Measurements from ENCODE around the gene WDFY4. TPM values are rescaled to one million over a fixed set of nuclear protein-coding genes. Genes with fewer than 3 reads are reported as not detected.

WDFY4 gene
- total RNA-seq, 1 experiment from 2014 or later: not detected

GRCh38 chr10:49025347-49025983 lies 340.8 kb downstream of the WDFY4 start:
- WGBS (ENCODE audit: extremely low coverage, insufficient read length, low lambda C conversion rate): no CpG with 5 or more reads among the region's 7 CpGs
- Histone ChIP-seq H3K18ac (ENCODE audit: insufficient read length, low read depth, low read length) (no peak overlapping the region), H3K27ac (ENCODE audit: insufficient read length, low read depth, low read length) (no peak overlapping the region), H2BK12ac (ENCODE audit: insufficient read length, low read depth, low read length) (no peak overlapping the region), H2BK120ac (ENCODE audit: low read depth, low read length, poor library complexity, severe bottlenecking) (no peak overlapping the region), H4K91ac (ENCODE audit: insufficient read length, low read depth, low read length) (no peak overlapping the region), H3K9ac (ENCODE audit: extremely low read depth, insufficient read length, low read length) (no peak overlapping the region), H2BK5ac (ENCODE audit: insufficient read length, low read length) (no peak overlapping the region), H4K5ac (ENCODE audit: insufficient read length, low read depth, low read length) (no peak overlapping the region), H3K4me2 (ENCODE audit: insufficient read depth, insufficient read length, low read length) (no peak overlapping the region), H4K20me1 (ENCODE audit: control insufficient read depth, insufficient read depth, insufficient read length) (no peaks in the 10 kb centered on the region), H3K14ac (ENCODE audit: insufficient read depth, low read length) (no peak overlapping the region), H3K56ac (ENCODE audit: insufficient read length, low read depth, low read length) (no peak overlapping the region), H3T11ph (ENCODE audit: low read length) (no peak overlapping the region), H4K8ac (replicated peaks; ENCODE audit: insufficient read length, low read depth, low read length) (no peak overlapping the region), H2BK20ac (ENCODE audit: low read depth, low read length, poor library complexity, severe bottlenecking) (no peak overlapping the region), H2BK15ac (ENCODE audit: low read depth, low read length) (no peak overlapping the region), H3K79me1 (ENCODE audit: insufficient read depth, low read depth, low read length, poor library complexity, severe bottlenecking) (no peaks in the 10 kb centered on the region), H3K9me3 (ENCODE audit: control insufficient read depth, low read depth, low read length) (no peaks in the 10 kb centered on the region), H3K4me1 (ENCODE audit: insufficient read depth, low read length) (no peaks in the 10 kb centered on the region), H3K27me3 (ENCODE audit: insufficient read depth, low read length) (no peaks in the 10 kb centered on the region), H3K4ac (ENCODE audit: low read depth, low read length) (no peak overlapping the region), H3K79me2 (ENCODE audit: insufficient read depth, low read length) (no peaks in the 10 kb centered on the region), H3K23ac (ENCODE audit: insufficient read length, low read depth, low read length) (no peak overlapping the region), H2AK5ac (ENCODE audit: insufficient read length, low read length) (no peak overlapping the region), H3K23me2 (ENCODE audit: insufficient read length, low read depth, low read length, poor library complexity, severe bottlenecking) (no peaks in the 10 kb centered on the region), H2AFZ (ENCODE audit: low read length) (no peak overlapping the region)
- Mint-ChIP-seq H3K4me3 (no peak overlapping the region), H3K27me3 (ENCODE audit: low read depth) (peaks cover 3% of the 10 kb centered on the region; the same call in 1 of the 2 replicates), H3K4me1 (no peaks in the 10 kb centered on the region), H3K27ac (no peak overlapping the region; a peak in 1 of 7 replicates), H3K36me3 (ENCODE audit: insufficient read depth in 1 of 3, low read depth in 3 of 3) (no peaks in the 10 kb centered on the region), H3K9me3 (no peaks in the 10 kb centered on the region)
- no peak for DNase-seq
- no peak for TF ChIP-seq CTCF (conservative IDR thresholded peaks at IDR 0.05)

Data from H9 (cell line).